Muscle layer of colon (tissue), 2 donors: ENCODE data around the gene HRH2.

Experiments used
- H3K27ac ChIP-seq: one replicate; pipeline ENCODE4 v1.7.0; 2013; ENCODE audit warnings: low read depth, mild to moderate bottlenecking, low read length, moderate library complexity
- H3K27me3 ChIP-seq, 2 donors: one replicate each; pipeline ENCODE4 v1.7.0; 2013; ENCODE audit warnings: low read length in 2 of 2, mild to moderate bottlenecking in 2 of 2; ENCODE audit not compliant: insufficient read depth in 2 of 2, control insufficient read depth in 1 of 2
- H3K36me3 ChIP-seq: one replicate; pipeline ENCODE4 v1.7.0; 2013; ENCODE audit warnings: mild to moderate bottlenecking, low read length; ENCODE audit not compliant: insufficient read depth
- H3K4me1 ChIP-seq: one replicate; pipeline ENCODE4 v1.7.0; 2013; ENCODE audit warnings: mild to moderate bottlenecking, low read length; ENCODE audit not compliant: insufficient read depth
- H3K4me3 ChIP-seq, 2 donors: one replicate each; pipeline ENCODE4 v1.7.0; 2013; ENCODE audit warnings: low read length in 2 of 2, low read depth in 1 of 2, mild to moderate bottlenecking in 1 of 2, moderate library complexity in 1 of 2
- H3K9ac ChIP-seq: one replicate; pipeline ENCODE4 v1.7.0; 2013; ENCODE audit warnings: low read length
- H3K9me3 ChIP-seq: one replicate; pipeline ENCODE4 v1.7.0; 2013; ENCODE audit warnings: mild to moderate bottlenecking, low read length
- donor health status: abdominal sarcoma.
- donor health status: Adenocarcinoma of cecum.

The HRH2 gene

GRCh38 chr5:175724314-175725275 is 66.7 kb downstream of the HRH2 start:
- Histone ChIP-seq H3K4me1 (no peaks in the 10 kb centered on the region), H3K27me3 (peaks cover 3 to 17% of the 10 kb centered on the region in 2 donors), H3K4me3 (no peak overlapping the region), H3K27ac (no peak overlapping the region), H3K9ac (no peak overlapping the region), H3K9me3 (no peaks in the 10 kb centered on the region), H3K36me3 (no peaks in the 10 kb centered on the region)

- Histone ChIP-seq H3K4me3 (no peak overlapping the region), H3K36me3 (no peaks in the 10 kb centered on the region), H3K9me3 (no peaks in the 10 kb centered on the region), H3K4me1 (no peaks in the 10 kb centered on the region), H3K27me3 (peaks cover 4 to 28% of the 10 kb centered on the region in 2 donors), H3K9ac (no peak overlapping the region), H3K27ac (no peak overlapping the region)
These were observed 70.4 kb downstream of the HRH2 start for GRCh38 chr5:175728316-175728715.

GRCh38 chr5:175728885-175729828 is 71.3 kb downstream of the HRH2 start:
- Histone ChIP-seq H3K36me3 (no peaks in the 10 kb centered on the region), H3K27ac (no peak overlapping the region), H3K27me3 (peaks cover 4 to 28% of the 10 kb centered on the region in 2 donors), H3K9ac (no peak overlapping the region), H3K4me3 (no peak overlapping the region), H3K9me3 (no peaks in the 10 kb centered on the region), H3K4me1 (no peaks in the 10 kb centered on the region)

GRCh38 chr5:175729829-175730277 is 72.0 kb downstream of the HRH2 start:
- Histone ChIP-seq H3K9me3 (no peaks in the 10 kb centered on the region), H3K4me1 (no peaks in the 10 kb centered on the region), H3K4me3 (no peak overlapping the region), H3K36me3 (no peaks in the 10 kb centered on the region), H3K27me3 (peaks cover 4 to 28% of the 10 kb centered on the region in 2 donors), H3K27ac (no peak overlapping the region), H3K9ac (no peak overlapping the region)

GRCh38 chr5:175731172-175731571 is 73.3 kb downstream of the HRH2 start:
- no peaks in the 10 kb centered on the region for H3K4me1 ChIP-seq
- peaks cover 4 to 28% of the 10 kb centered on the region in 2 donors for H3K27me3 ChIP-seq
- no peaks in the 10 kb centered on the region for H3K36me3 ChIP-seq
- no peak overlapping the region for H3K9ac ChIP-seq
- no peak overlapping the region for H3K4me3 ChIP-seq
- H3K9me3 ChIP-seq: no peaks in the 10 kb centered on the region
- no peak overlapping the region for H3K27ac ChIP-seq

- Histone ChIP-seq H3K27me3 (peaks cover 4 to 28% of the 10 kb centered on the region in 2 donors), H3K9me3 (no peaks in the 10 kb centered on the region), H3K27ac (no peak overlapping the region), H3K9ac (no peak overlapping the region), H3K4me1 (no peaks in the 10 kb centered on the region), H3K36me3 (no peaks in the 10 kb centered on the region), H3K4me3 (no peak overlapping the region)
These were observed 74.0 kb downstream of the HRH2 start for GRCh38 chr5:175731756-175732465.

GRCh38 chr5:175733017-175733416 is 75.1 kb downstream of the HRH2 start:
- H3K27ac ChIP-seq: no peak overlapping the region
- H3K4me1 ChIP-seq: no peaks in the 10 kb centered on the region
- no peak overlapping the region for H3K9ac ChIP-seq
- H3K27me3 ChIP-seq: peaks cover 4 to 27% of the 10 kb centered on the region in 2 donors
- no peaks in the 10 kb centered on the region for H3K36me3 ChIP-seq
- no peaks in the 10 kb centered on the region for H3K9me3 ChIP-seq
- H3K4me3 ChIP-seq: no peak overlapping the region

- Histone ChIP-seq H3K4me1 (no peaks in the 10 kb centered on the region), H3K27me3 (peaks cover 4 to 22% of the 10 kb centered on the region in 2 donors), H3K9ac (no peak overlapping the region), H3K27ac (no peak overlapping the region), H3K9me3 (no peaks in the 10 kb centered on the region), H3K36me3 (no peaks in the 10 kb centered on the region), H3K4me3 (no peak overlapping the region)
These were observed 76.1 kb downstream of the HRH2 start for GRCh38 chr5:175734016-175734415.

- H3K4me1 ChIP-seq: no peaks in the 10 kb centered on the region
- H3K27ac ChIP-seq: no peak overlapping the region
- no peaks in the 10 kb centered on the region for H3K9me3 ChIP-seq
- H3K4me3 ChIP-seq: no peak overlapping the region
- no peaks in the 10 kb centered on the region for H3K36me3 ChIP-seq
- no peak overlapping the region for H3K9ac ChIP-seq
- H3K27me3 ChIP-seq: peaks cover 3 to 17% of the 10 kb centered on the region in 2 donors
These were observed 76.6 kb downstream of the HRH2 start for GRCh38 chr5:175734501-175734900.

GRCh38 chr5:175735701-175736100 is 77.8 kb downstream of the HRH2 start:
- no peak overlapping the region for H3K4me3 ChIP-seq
- no peaks in the 10 kb centered on the region for H3K4me1 ChIP-seq
- H3K27ac ChIP-seq: no peak overlapping the region
- no peak overlapping the region for H3K9ac ChIP-seq
- H3K27me3 ChIP-seq: peaks cover 4 to 15% of the 10 kb centered on the region in 2 donors
- no peaks in the 10 kb centered on the region for H3K36me3 ChIP-seq
- H3K9me3 ChIP-seq: no peaks in the 10 kb centered on the region

- H3K36me3 ChIP-seq: no peaks in the 10 kb centered on the region
- no peak overlapping the region for H3K9ac ChIP-seq
- no peaks in the 10 kb centered on the region for H3K9me3 ChIP-seq
- no peak overlapping the region for H3K4me3 ChIP-seq
- H3K27ac ChIP-seq: no peak overlapping the region
- H3K27me3 ChIP-seq: peaks cover 4 to 5% of the 10 kb centered on the region in 2 donors
- H3K4me1 ChIP-seq: no peaks in the 10 kb centered on the region
These were observed 78.8 kb downstream of the HRH2 start for GRCh38 chr5:175736652-175737051.
